CD14-positive monocyte (primary cell): Measurements from ENCODE around the gene TPTE. TPM values are rescaled to one million over a fixed set of nuclear protein-coding genes. Genes with fewer than 3 reads are reported as not detected.
"Not testable (repeated sequence)": the region's sequence is repeated elsewhere in the genome, so short reads cannot be mapped to it uniquely, and the experiment has no call there.

Experiments used
- DNase-seq, 3 donors: peaks; one replicate each; pipeline ENCODE4 v3.0.0-alpha.2; 2011 to 2022
- H2AFZ ChIP-seq: 2 replicates; pipeline ENCODE4 v1.6.0; 2012; ENCODE audit warnings: mild to moderate bottlenecking, low read depth, low read length, inconsistent platforms; ENCODE audit not compliant: insufficient read depth, poor library complexity, severe bottlenecking
- H3K27ac ChIP-seq, 2 donors: 1 replicate in 1 of 2; 2 replicates in 1 of 2; pipeline ENCODE4 v1.5.1; 2012 to 2013; ENCODE audit warnings: low read length in 2 of 2, control low read depth in 1 of 2, inconsistent platforms in 1 of 2, low read depth in 1 of 2, mild to moderate bottlenecking in 1 of 2
- H3K27me3 ChIP-seq, 2 donors: one replicate each; pipeline versions ENCODE4 v1.6.0 to v1.6.1; 2011 to 2013; ENCODE audit warnings: low read length in 2 of 2; ENCODE audit not compliant: control insufficient read depth in 2 of 2, insufficient read depth in 2 of 2
- H3K36me3 ChIP-seq, 2 donors: replicated peaks in 1 of 2; 1 replicate in 1 of 2; 2 replicates in 1 of 2; pipeline versions ENCODE4 v1.5.1 to v1.6.1; 2012 to 2013; ENCODE audit warnings: low read length in 2 of 2, control low read depth in 1 of 2, inconsistent platforms in 1 of 2, mild to moderate bottlenecking in 1 of 2; ENCODE audit not compliant: insufficient read depth in 2 of 2, control insufficient read depth in 1 of 2
- H3K4me1 ChIP-seq, 2 donors: 1 replicate in 1 of 2; 2 replicates in 1 of 2; pipeline versions ENCODE4 v1.5.1 to v1.6.1; 2012 to 2013; ENCODE audit warnings: low read length in 2 of 2, control low read depth in 1 of 2, inconsistent platforms in 1 of 2, mild to moderate bottlenecking in 1 of 2, moderate library complexity in 1 of 2; ENCODE audit not compliant: insufficient read depth in 2 of 2, control insufficient read depth in 1 of 2
- H3K4me2 ChIP-seq: replicated peaks from 2 replicates; pipeline ENCODE3; 2012; ENCODE audit warnings: low read length, moderate library complexity, mild to moderate bottlenecking; ENCODE audit not compliant: poor library complexity, severe bottlenecking; ENCODE audit errors: extremely low read depth
- H3K4me3 ChIP-seq, 3 experiments: fragments of 200-600 bp in 1 of 3; sonication (generic) in 1 of 3; replicated peaks in 1 of 3; 1 replicate in 2 of 3; 2 replicates in 1 of 3; pipeline ENCODE4 v1.5.1; 2011 to 2013; ENCODE audit warnings: low read length in 3 of 3, mild to moderate bottlenecking in 3 of 3, control low read depth in 2 of 3, low read depth in 2 of 3, inconsistent platforms in 1 of 3, moderate library complexity in 1 of 3
- H3K79me2 ChIP-seq: 2 replicates; pipeline ENCODE4 v1.6.0; 2012; ENCODE audit warnings: mild to moderate bottlenecking, control low read depth, inconsistent platforms, low read length, moderate library complexity; ENCODE audit not compliant: insufficient read depth
- H3K9ac ChIP-seq: 2 replicates; pipeline ENCODE4 v1.6.0; 2017; ENCODE audit warnings: low read length, mild to moderate bottlenecking; ENCODE audit not compliant: insufficient read depth, poor library complexity, severe bottlenecking
- H3K9me3 ChIP-seq, 2 donors: replicated peaks in 1 of 2; 1 replicate in 1 of 2; 2 replicates in 1 of 2; pipeline versions ENCODE4 v1.5.1 to v1.6.1; 2012 to 2013; ENCODE audit warnings: low read length in 2 of 2, control low read depth in 1 of 2; ENCODE audit not compliant: control insufficient read depth in 1 of 2, insufficient read depth in 1 of 2
- H4K20me1 ChIP-seq: 2 replicates; pipeline ENCODE4 v1.6.0; 2012; ENCODE audit warnings: mild to moderate bottlenecking, low read length, control low read depth, moderate library complexity; ENCODE audit not compliant: insufficient read depth
- H3K27ac Mint-ChIP-seq, 7 donors: one replicate each; pipeline ENCODE4 v1.8.0; 2020; ENCODE audit warnings: mild to moderate bottlenecking in 7 of 7, mixed read lengths in 7 of 7, moderate library complexity in 6 of 7, inconsistent platforms in 2 of 7
- H3K27me3 Mint-ChIP-seq, 3 donors: one replicate each; pipeline ENCODE4 v1.8.0; 2021 to 2022; ENCODE audit warnings: low read depth in 3 of 3, mild to moderate bottlenecking in 3 of 3, mixed read lengths in 3 of 3, moderate library complexity in 3 of 3, inconsistent platforms in 1 of 3
- H3K36me3 Mint-ChIP-seq, 2 donors: one replicate each; pipeline ENCODE4 v1.8.0; 2020; ENCODE audit warnings: mixed read lengths in 2 of 2, inconsistent platforms in 1 of 2, mild to moderate bottlenecking in 1 of 2
- H3K4me1 Mint-ChIP-seq: one replicate; pipeline ENCODE4 v1.8.0; 2020; ENCODE audit warnings: mild to moderate bottlenecking, mixed read lengths
- H3K4me3 Mint-ChIP-seq, 2 donors: one replicate each; pipeline ENCODE4 v1.8.0; 2020; ENCODE audit warnings: mild to moderate bottlenecking in 2 of 2, mixed read lengths in 2 of 2, moderate library complexity in 1 of 2
- H3K9me3 Mint-ChIP-seq, 7 donors: one replicate each; pipeline ENCODE4 v1.8.0; 2020 to 2022; ENCODE audit warnings: mixed read lengths in 7 of 7, mild to moderate bottlenecking in 6 of 7, moderate library complexity in 6 of 7, inconsistent platforms in 2 of 7
- WGBS: methylation state at CpG from one replicate; pipeline ENCODE4 v1.1.5; 2013; ENCODE audit warnings: missing lambda C conversion rate; ENCODE audit not compliant: insufficient coverage; 5-methylcytosine and 5-hydroxymethylcytosine counted together
- intact Hi-C, 2 donors: fragments of 100-400 bp; cut with micrococcal nuclease; formaldehyde crosslinking; loops; one replicate each; pipeline versions ENCODE4 v1.15.0 to v1.15.1; 2023
- polyA plus RNA-seq, 3 donors: library from polyadenylated mRNA; depleted of rRNA in 1 of 3; unstranded in 2 of 3; stranded (reverse) in 1 of 3; fragments of 300-500 nt in 2 of 3; fragments of >200 nt in 1 of 3; fragmentation: Illumina TruSeq in 2 of 3; gene quantifications; 1 replicate in 2 of 3; 2 replicates in 1 of 3; pipeline ENCODE4 v1.2.3, GENCODE V29; 2012 to 2021

The TPTE gene
- polyA plus RNA-seq, 3 donors = not detected

DNA sequence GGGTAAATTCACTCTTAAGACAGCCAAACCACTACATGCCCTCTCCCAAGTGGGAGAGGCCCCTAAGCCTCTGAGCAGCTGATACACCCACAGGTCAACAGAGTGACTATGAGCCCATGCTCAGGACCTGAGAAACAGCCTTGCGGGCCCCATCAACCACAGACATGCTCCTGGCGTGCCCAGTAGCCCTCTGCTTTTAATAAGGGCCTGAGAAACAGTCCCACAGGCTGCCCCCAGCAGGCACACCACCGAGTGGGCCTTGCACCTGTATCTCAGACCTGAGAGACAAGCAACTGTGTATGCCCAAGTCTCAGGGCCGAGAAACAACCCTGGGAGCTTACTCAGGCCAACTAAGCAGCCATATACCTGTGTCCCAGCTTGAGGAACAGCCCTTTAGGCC, 26.5 kb downstream of the TPTE start:
- 59% methylated on average over 4 of the region's 4 CpGs for WGBS
- H3K36me3 Mint-ChIP-seq, H3K4me3 Mint-ChIP-seq, H3K4me3 ChIP-seq, intact Hi-C loops, H3K27ac Mint-ChIP-seq, H3K9ac ChIP-seq, H3K27me3 ChIP-seq, H2AFZ ChIP-seq, H3K79me2 ChIP-seq, DNase-seq, H3K4me1 Mint-ChIP-seq, H3K36me3 ChIP-seq, H3K27me3 Mint-ChIP-seq, H4K20me1 ChIP-seq, H3K27ac ChIP-seq, H3K4me2 ChIP-seq, H3K4me1 ChIP-seq: not testable (repeated sequence)
- peaks cover 26 to 47% of the 10 kb centered on the region in 2 donors for H3K9me3 ChIP-seq
- H3K9me3 Mint-ChIP-seq = peaks cover 17 to 38% (median 26%) of the 10 kb centered on the region in 7 donors

DNA sequence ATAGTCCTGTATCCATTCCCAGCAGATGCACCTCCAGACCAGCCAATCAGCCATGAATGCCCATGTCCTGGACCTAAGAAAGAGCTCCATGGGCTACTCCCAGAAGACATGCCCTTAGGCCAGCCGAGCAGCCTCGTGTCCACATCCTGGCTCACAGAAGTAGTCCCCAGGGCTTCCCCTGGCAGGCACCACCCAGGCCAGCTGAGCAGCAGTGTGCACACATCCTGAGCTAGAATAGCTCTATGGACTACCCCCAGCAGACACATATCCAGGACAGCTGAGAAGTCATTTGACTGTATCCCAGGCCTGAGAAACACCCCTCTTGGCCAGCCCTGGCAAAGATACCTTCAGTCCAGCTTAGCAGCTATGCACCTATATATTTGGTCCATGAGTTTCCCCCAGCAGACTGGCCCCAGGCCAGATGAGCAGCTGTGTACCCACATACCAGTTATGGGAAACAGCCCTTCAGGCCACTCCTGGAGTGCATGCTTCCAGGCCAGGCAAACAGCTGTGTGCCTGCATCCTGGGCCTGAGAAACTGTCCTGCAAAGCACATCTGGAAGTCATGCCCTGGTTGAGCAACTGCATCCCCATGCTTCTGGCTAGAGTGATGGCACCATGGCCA, 27.1 kb downstream of the TPTE start:
- H3K36me3 ChIP-seq, H3K27me3 Mint-ChIP-seq, DNase-seq, H3K27ac ChIP-seq, H3K27me3 ChIP-seq, intact Hi-C loops, H3K4me3 ChIP-seq, H2AFZ ChIP-seq, H3K36me3 Mint-ChIP-seq, H3K4me3 Mint-ChIP-seq, H3K9ac ChIP-seq, H4K20me1 ChIP-seq, H3K27ac Mint-ChIP-seq, H3K4me2 ChIP-seq, H3K4me1 Mint-ChIP-seq, H3K4me1 ChIP-seq, H3K79me2 ChIP-seq: not testable (repeated sequence)
- peaks cover 24 to 47% of the 10 kb centered on the region in 2 donors for H3K9me3 ChIP-seq
- H3K9me3 Mint-ChIP-seq = peaks cover 17 to 38% (median 26%) of the 10 kb centered on the region in 7 donors
- whole genome bisulfite sequencing = 88% methylated on average over 2 of the region's 2 CpGs

DNA sequence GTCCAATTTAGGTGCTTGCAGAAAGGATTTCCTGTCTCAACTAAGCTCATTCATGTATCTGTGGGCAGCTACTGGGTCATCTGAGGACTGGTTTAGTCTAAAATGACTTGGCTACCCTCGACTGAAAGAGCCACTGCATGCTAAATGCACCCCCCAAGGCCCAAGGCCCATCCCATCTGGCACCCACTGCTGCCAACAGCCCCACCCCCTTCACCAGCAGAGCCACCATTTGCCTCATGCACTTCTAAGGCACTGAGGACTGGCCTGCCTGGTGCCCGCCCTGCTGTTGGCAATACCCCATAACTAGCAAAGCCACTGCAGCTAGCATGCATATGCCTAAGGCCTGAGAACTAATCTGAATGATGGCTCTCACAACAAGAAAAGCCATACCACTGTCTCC, 49.4 kb downstream of the TPTE start:
- H2AFZ ChIP-seq, H3K27me3 ChIP-seq, H3K9ac ChIP-seq, H3K27ac Mint-ChIP-seq, H4K20me1 ChIP-seq, H3K4me1 Mint-ChIP-seq, H3K27me3 Mint-ChIP-seq, H3K4me3 ChIP-seq, intact Hi-C loops, DNase-seq, H3K79me2 ChIP-seq, H3K36me3 ChIP-seq, H3K36me3 Mint-ChIP-seq, H3K4me1 ChIP-seq, H3K27ac ChIP-seq, H3K4me2 ChIP-seq, H3K4me3 Mint-ChIP-seq: not testable (repeated sequence)
- H3K9me3 ChIP-seq = peaks cover 27 to 78% of the 10 kb centered on the region in 2 donors
- H3K9me3 Mint-ChIP-seq = peaks cover 9 to 28% (median 22%) of the 10 kb centered on the region in 7 donors
- WGBS = 43% methylated on average over 2 of the region's 2 CpGs

DNA sequence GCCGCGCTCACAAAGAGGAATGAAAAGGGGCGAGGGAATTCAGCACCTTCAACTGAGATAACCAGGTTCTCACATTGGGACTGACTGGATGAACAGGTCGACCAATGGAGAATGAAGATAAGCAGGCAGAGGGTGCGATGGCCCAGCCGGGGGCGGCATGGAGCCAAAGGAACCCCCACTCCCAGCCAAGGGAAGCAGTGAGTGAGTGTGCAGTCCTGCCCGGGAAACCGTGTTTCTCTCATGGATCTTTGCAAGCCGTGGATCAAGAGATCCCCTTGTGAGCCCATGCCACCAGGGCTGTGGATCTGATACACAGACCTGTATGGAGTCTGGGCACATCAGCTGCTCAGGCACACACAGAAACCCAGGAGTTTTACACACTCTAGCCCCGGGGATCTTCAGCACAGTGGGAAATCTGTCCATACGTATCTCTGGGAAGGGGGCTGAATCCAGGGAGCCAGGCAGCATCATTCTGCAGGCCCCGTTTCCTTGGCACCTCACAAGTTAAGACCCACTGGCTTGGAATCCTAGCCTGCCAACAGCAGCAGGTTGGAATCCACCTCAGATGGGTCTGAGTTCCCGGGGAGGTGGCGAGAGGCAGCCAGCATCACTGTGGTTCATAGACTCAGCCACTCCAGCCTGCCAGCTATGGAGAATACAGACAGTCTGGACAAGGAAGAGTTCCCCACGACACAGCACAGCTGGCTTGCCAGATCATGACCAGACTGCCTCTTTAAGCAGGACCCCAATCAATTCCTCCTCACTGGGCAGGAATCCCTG, 53.3 kb downstream of the TPTE start:
- H3K27me3 Mint-ChIP-seq, H3K4me1 ChIP-seq, H3K4me2 ChIP-seq, H3K4me1 Mint-ChIP-seq, H3K9ac ChIP-seq, H3K27me3 ChIP-seq, H3K79me2 ChIP-seq, DNase-seq, H2AFZ ChIP-seq, H3K4me3 ChIP-seq, H3K36me3 ChIP-seq, H4K20me1 ChIP-seq, H3K4me3 Mint-ChIP-seq, intact Hi-C loops, H3K27ac ChIP-seq, H3K27ac Mint-ChIP-seq, H3K36me3 Mint-ChIP-seq: not testable (repeated sequence)
- H3K9me3 ChIP-seq = peaks cover 27 to 72% of the 10 kb centered on the region in 2 donors
- 88% methylated on average over 14 of the region's 16 CpGs for WGBS
- H3K9me3 Mint-ChIP-seq = peaks cover 12 to 29% (median 21%) of the 10 kb centered on the region in 7 donors
